OCI-LY3 (cell line): Measurements from ENCODE around the gene NUDT19.

ENCODE experiments used
- EZH2phosphoT487 ChIP-seq: fragments of 200-600 bp; shearing (Covaris generic); IDR thresholded peaks from 2 replicates; pipeline ENCODE4 v1.6.1; 2018; ENCODE audit warnings: antibody characterized with exemption, mixed run types, low read depth
- TF ChIP-seq, protein P1 (sequence below): fragments of 200-600, 300-600 bp; sonication (generic); IDR thresholded peaks from 2 replicates; pipeline ENCODE4 v1.5.1; 2014; ENCODE audit warnings: antibody characterized with exemption, low read length, low read depth

- TF ChIP-seq, protein P1, sequence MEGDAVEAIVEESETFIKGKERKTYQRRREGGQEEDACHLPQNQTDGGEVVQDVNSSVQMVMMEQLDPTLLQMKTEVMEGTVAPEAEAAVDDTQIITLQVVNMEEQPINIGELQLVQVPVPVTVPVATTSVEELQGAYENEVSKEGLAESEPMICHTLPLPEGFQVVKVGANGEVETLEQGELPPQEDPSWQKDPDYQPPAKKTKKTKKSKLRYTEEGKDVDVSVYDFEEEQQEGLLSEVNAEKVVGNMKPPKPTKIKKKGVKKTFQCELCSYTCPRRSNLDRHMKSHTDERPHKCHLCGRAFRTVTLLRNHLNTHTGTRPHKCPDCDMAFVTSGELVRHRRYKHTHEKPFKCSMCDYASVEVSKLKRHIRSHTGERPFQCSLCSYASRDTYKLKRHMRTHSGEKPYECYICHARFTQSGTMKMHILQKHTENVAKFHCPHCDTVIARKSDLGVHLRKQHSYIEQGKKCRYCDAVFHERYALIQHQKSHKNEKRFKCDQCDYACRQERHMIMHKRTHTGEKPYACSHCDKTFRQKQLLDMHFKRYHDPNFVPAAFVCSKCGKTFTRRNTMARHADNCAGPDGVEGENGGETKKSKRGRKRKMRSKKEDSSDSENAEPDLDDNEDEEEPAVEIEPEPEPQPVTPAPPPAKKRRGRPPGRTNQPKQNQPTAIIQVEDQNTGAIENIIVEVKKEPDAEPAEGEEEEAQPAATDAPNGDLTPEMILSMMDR: no peak
- no peak for TF ChIP-seq EZH2phosphoT487
These were observed 15.3 kb upstream of the NUDT19 start for GRCh38 chr19:32676186-32676894.
